CD4-positive, alpha-beta T cell (primary cell): ENCODE results near the gene JARID2. TPM values are rescaled to one million over a fixed set of nuclear protein-coding genes. Genes with fewer than 3 reads are reported as not detected.

ENCODE experiments used
- ATAC-seq: fragments of 200-7000 bp; cut with Tn5 transposase; one replicate; pipeline ENCODE4 v1.10.0; 2022; ENCODE audit warnings: mild to moderate bottlenecking; ENCODE audit not compliant: poor library complexity
- CTCF ChIA-PET: fragments of 350-600 bp; sonication (Branson Sonifier 250); formaldehyde crosslinking; loops from one replicate; lab custom pipeline; 2021; ENCODE audit warnings: antibody characterized with exemption, inconsistent platforms; lab: Charles Lee
- POLR2A ChIA-PET: fragments of 350-600 bp; sonication (Branson Sonifier 250); formaldehyde crosslinking; loops from one replicate; lab custom pipeline; 2021; ENCODE audit warnings: antibody characterized with exemption, inconsistent platforms; lab: Charles Lee
- DNase-seq, 14 experiments: peaks; one replicate each; pipeline ENCODE4 v3.0.0-alpha.2; 2013 to 2020; ENCODE audit warnings: mixed read lengths in 2 of 14
- H3K27ac ChIP-seq, 2 donors: one replicate each; pipeline versions ENCODE4 v1.5.1 to v1.7.0; 2013; ENCODE audit warnings: low read length in 2 of 2, low read depth in 1 of 2, mild to moderate bottlenecking in 1 of 2
- H3K27me3 ChIP-seq, 2 experiments: 1 replicate in 1 of 2; 2 replicates in 1 of 2; pipeline versions ENCODE4 v1.6.1 to v1.7.0; 2013; ENCODE audit warnings: low read length in 2 of 2, control low read depth in 1 of 2, mild to moderate bottlenecking in 1 of 2, moderate library complexity in 1 of 2; ENCODE audit not compliant: insufficient read depth in 2 of 2, control insufficient read depth in 1 of 2
- H3K36me3 ChIP-seq: one replicate; pipeline ENCODE4 v1.6.1; 2013; ENCODE audit warnings: low read length, control low read depth; ENCODE audit not compliant: insufficient read depth
- H3K4me1 ChIP-seq: one replicate; pipeline ENCODE4 v1.6.1; 2013; ENCODE audit warnings: low read length, control low read depth; ENCODE audit not compliant: insufficient read depth
- H3K4me3 ChIP-seq: one replicate; pipeline ENCODE4 v1.5.1; 2013; ENCODE audit warnings: mild to moderate bottlenecking, low read length, moderate library complexity
- H3K9me3 ChIP-seq, 2 experiments: 1 replicate in 1 of 2; 2 replicates in 1 of 2; pipeline versions ENCODE4 v1.6.1 to v1.7.0; 2013; ENCODE audit warnings: low read length in 2 of 2, mild to moderate bottlenecking in 2 of 2, control low read depth in 1 of 2, moderate library complexity in 1 of 2; ENCODE audit not compliant: control insufficient read depth in 1 of 2, insufficient read depth in 1 of 2
- H3K27ac Mint-ChIP-seq: one replicate; pipeline ENCODE4 v1.8.0; 2020; ENCODE audit warnings: mixed read lengths
- H3K27me3 Mint-ChIP-seq: one replicate; pipeline ENCODE4 v1.8.0; 2021; ENCODE audit warnings: mixed read lengths
- H3K36me3 Mint-ChIP-seq: one replicate; pipeline ENCODE4 v1.8.0; 2021; ENCODE audit warnings: low read depth, mixed read lengths
- H3K4me1 Mint-ChIP-seq: one replicate; pipeline ENCODE4 v1.8.0; 2021; ENCODE audit warnings: low read depth, mixed read lengths
- H3K4me3 Mint-ChIP-seq: one replicate; pipeline ENCODE4 v1.8.0; 2020; ENCODE audit warnings: mild to moderate bottlenecking, mixed read lengths
- H3K9me3 Mint-ChIP-seq: one replicate; pipeline ENCODE4 v1.8.0; 2020; ENCODE audit warnings: mixed read lengths
- intact Hi-C, 2 experiments: fragments of 100-400 bp; cut with DNase I in 1 of 2; cut with micrococcal nuclease in 1 of 2; formaldehyde crosslinking; loops; one replicate each; pipeline versions ENCODE4 v1.15.1 to v1.9.0; 2023 to 2025; cut with DNase I, micrococcal nuclease
- total RNA-seq, 174 experiments: library from RNA in 2 of 174; stranded (reverse) in 2 of 174; gene quantifications; one replicate each; pipeline ENCODE4 v1.2.3 and lab custom pipeline; 2021 to 2026
- TF ChIP-seq, protein P1 (sequence below): fragments of 200-600 bp; IDR thresholded peaks from one replicate; pipeline ENCODE4 v1.8.0; 2022; ENCODE audit warnings: antibody characterized with exemption, mild to moderate bottlenecking

Gene JARID2
- total RNA-seq, 2 experiments from 2014 or later, result 32.0 to 33.0 TPM

DNA sequence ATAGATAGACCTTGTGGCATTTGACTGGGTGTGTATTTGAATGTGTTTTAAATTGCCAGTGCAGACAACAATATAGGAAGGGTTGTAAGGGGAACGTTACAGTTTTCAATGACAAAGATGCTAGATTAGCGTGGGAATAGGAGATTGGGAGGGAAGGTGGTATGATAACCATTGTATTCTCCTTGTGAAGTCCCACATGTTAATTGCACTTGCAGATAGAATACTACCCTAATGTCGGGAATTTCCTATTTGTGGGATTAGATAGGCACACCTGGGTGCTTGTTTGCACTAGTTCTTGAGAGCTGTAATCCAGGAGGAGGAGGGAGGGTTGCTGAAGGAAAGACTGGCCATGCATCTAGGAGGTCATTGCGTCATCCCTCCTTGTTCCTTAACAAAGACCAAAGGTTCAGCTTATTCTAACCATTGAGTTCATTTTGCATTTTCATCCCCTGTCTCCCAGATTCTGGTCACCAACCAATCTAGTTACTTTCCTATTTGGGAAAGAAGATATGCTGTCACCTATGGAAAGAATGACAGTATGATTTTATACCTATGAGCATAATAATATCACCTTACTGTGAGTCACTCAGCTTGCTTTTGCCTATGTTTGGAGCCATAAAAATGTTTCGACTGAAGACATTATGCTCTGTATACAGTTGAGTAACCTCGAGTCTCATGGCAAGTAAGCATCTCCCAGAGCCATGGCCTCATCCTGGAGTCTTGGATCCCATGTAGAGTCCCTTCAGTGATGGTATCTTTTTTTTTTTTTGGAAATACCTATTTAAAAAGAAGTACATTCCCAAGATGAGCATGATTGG, 215.5 kb downstream of the JARID2 start:
- ATAC-seq, result no peak
- H3K36me3 ChIP-seq, result no peaks in the 10 kb centered on the region
- no peak overlapping the region for H3K27ac Mint-ChIP-seq
- intact Hi-C loops, result loop anchor here in 1 of 2 experiments (5.0 kb wide), 1 partner anchor 1249 kb away; no protein-coding TSS in a partner anchor
- H3K27me3 ChIP-seq, result no peaks in the 10 kb centered on the region
- H3K4me3 Mint-ChIP-seq, result no peak overlapping the region
- H3K4me1 Mint-ChIP-seq, result peaks cover 66% of the 10 kb centered on the region
- no peak overlapping the region for H3K4me3 ChIP-seq
- no peak overlapping the region for H3K27ac ChIP-seq
- CTCF ChIA-PET, result interaction anchor here (1.6 kb wide), 1 partner anchor 20 kb away, joined by 3 read pairs; no protein-coding TSS in a partner anchor
- TF ChIP-seq, protein P1, sequence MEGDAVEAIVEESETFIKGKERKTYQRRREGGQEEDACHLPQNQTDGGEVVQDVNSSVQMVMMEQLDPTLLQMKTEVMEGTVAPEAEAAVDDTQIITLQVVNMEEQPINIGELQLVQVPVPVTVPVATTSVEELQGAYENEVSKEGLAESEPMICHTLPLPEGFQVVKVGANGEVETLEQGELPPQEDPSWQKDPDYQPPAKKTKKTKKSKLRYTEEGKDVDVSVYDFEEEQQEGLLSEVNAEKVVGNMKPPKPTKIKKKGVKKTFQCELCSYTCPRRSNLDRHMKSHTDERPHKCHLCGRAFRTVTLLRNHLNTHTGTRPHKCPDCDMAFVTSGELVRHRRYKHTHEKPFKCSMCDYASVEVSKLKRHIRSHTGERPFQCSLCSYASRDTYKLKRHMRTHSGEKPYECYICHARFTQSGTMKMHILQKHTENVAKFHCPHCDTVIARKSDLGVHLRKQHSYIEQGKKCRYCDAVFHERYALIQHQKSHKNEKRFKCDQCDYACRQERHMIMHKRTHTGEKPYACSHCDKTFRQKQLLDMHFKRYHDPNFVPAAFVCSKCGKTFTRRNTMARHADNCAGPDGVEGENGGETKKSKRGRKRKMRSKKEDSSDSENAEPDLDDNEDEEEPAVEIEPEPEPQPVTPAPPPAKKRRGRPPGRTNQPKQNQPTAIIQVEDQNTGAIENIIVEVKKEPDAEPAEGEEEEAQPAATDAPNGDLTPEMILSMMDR, result no peak
- no peaks in the 10 kb centered on the region for H3K4me1 ChIP-seq
- no peak for DNase-seq
- H3K27me3 Mint-ChIP-seq, result no peaks in the 10 kb centered on the region
- no peaks in the 10 kb centered on the region for H3K9me3 ChIP-seq
- POLR2A ChIA-PET, result no interaction called here
- H3K36me3 Mint-ChIP-seq, result peaks cover 12% of the 10 kb centered on the region
- no peaks in the 10 kb centered on the region for H3K9me3 Mint-ChIP-seq

GRCh38 chr6:15462256-15462655, 216.4 kb downstream of the JARID2 start:
- Histone ChIP-seq H3K4me3 (no peak overlapping the region), H3K27ac (no peak overlapping the region), H3K4me1 (no peaks in the 10 kb centered on the region), H3K27me3 (no peaks in the 10 kb centered on the region), H3K36me3 (no peaks in the 10 kb centered on the region), H3K9me3 (no peaks in the 10 kb centered on the region)
- Mint-ChIP-seq H3K4me3 (no peak overlapping the region), H3K4me1 (peaks cover 76% of the 10 kb centered on the region), H3K27ac (no peak overlapping the region), H3K36me3 (peaks cover 18% of the 10 kb centered on the region), H3K9me3 (no peaks in the 10 kb centered on the region), H3K27me3 (no peaks in the 10 kb centered on the region)
- ATAC-seq (no peak), DNase-seq (no peak)
- TF ChIP-seq, protein P1, result no peak
- CTCF ChIA-PET, result interaction anchor here (1.4 to 1.6 kb wide), 2 partner anchors 11 to 21 kb away, joined by 3 to 4 read pairs; no protein-coding TSS in a partner anchor
- POLR2A ChIA-PET, result no interaction called here
- intact Hi-C loops, result loop anchor here in 1 of 2 experiments (5.0 kb wide), 1 partner anchor 1250 kb away; no protein-coding TSS in a partner anchor

DNA sequence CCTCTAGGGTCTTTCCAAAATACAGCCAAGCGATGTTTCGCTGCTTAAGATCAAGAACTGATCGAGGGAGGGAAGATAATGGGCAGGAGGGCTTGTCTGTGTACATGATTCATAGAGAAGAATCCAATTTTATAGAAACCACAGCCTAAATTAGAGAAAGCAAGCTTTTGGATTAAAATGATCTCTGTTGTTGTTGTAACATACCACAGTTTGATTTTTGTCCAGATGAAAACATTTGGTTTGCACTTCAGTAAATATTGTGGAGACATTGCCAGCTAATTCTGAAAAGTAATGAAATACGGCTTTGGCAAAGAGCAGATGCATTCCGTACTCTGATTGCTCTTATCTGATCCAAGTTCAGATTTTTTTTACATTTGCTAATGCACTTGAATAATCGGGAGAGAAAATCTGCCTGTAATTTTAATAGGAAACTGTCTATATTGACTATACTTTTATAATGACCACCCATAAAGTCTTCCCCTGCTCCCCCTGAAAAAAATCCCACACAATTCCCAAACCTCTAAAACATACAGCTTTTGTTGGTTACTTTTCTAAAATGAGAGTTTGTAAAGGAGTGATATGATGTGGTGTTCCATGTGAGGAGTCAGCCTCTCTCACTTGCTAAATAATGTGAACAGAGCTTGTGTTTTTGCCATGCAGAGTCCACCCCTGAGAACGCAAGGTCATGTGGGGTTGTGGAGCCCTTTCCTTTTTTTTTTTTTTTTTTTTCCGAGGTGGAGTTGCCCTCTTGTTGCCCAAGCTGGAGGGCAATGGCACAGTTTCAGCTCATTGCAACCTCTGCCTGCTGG, 217.1 kb downstream of the JARID2 start:
- intact Hi-C loops, result loop anchor here in 1 of 2 experiments (5.0 kb wide), 1 partner anchor 1251 kb away; no protein-coding TSS in a partner anchor
- Histone ChIP-seq H3K9me3 (no peaks in the 10 kb centered on the region), H3K4me1 (no peaks in the 10 kb centered on the region), H3K36me3 (no peaks in the 10 kb centered on the region), H3K27me3 (no peaks in the 10 kb centered on the region), H3K4me3 (no peak overlapping the region), H3K27ac (no peak overlapping the region)
- Mint-ChIP-seq H3K9me3 (no peaks in the 10 kb centered on the region), H3K4me1 (peaks cover 76% of the 10 kb centered on the region), H3K27ac (no peak overlapping the region), H3K36me3 (peaks cover 19% of the 10 kb centered on the region), H3K27me3 (no peaks in the 10 kb centered on the region), H3K4me3 (no peak overlapping the region)
- ChIA-PET POLR2A (no interaction called here), CTCF (interaction anchor here (0.7 to 1.6 kb wide), 4 partner anchors 11 to 1277 kb away, joined by 3 to 4 read pairs (median 3); no protein-coding TSS in a partner anchor)
- no peak for ATAC-seq
- DNase-seq, result no peak
- TF ChIP-seq, protein P1, result no peak
